MCF 10A (cell line): ENCODE measurements around the gene EXOC6. TPM values are rescaled to one million over a fixed set of nuclear protein-coding genes. Genes with fewer than 3 reads are reported as not detected.

Source experiments
- BruUV-seq: library from RNA; stranded (reverse); fragments of 400-500 nt; replicated peaks from 2 replicates; lab custom pipeline; 2021; lab: Mats Ljungman, UMichigan
- CTCF ChIA-PET: fragments of 300-600 bp; sonication (Branson Sonifier 250); formaldehyde crosslinking; extraction: SDS; loops from one replicate; lab custom pipeline; 2021; ENCODE audit warnings: antibody characterized with exemption, inconsistent platforms; lab: Yijun Ruan, JAX
- POLR2A ChIA-PET: fragments of 300-600, 350-650 bp; sonication (Branson Sonifier 250); formaldehyde crosslinking; extraction: SDS; loops from one replicate; lab custom pipeline; 2020; ENCODE audit warnings: antibody characterized with exemption, inconsistent platforms; lab: Yijun Ruan, JAX
- DNase-seq: peaks from one replicate; pipeline ENCODE4 v3.0.0-alpha.2; 2018; ENCODE audit not compliant: unreplicated experiment
- H3K27ac Mint-ChIP-seq: one replicate; pipeline ENCODE4 v1.8.0; 2022; ENCODE audit warnings: mild to moderate bottlenecking, low read depth, mixed read lengths; ENCODE audit not compliant: unreplicated experiment
- H3K27me3 Mint-ChIP-seq: one replicate; pipeline ENCODE4 v1.8.0; 2022; ENCODE audit warnings: mixed read lengths; ENCODE audit not compliant: insufficient read depth, unreplicated experiment
- H3K36me3 Mint-ChIP-seq: one replicate; pipeline ENCODE4 v1.8.0; 2022; ENCODE audit warnings: mild to moderate bottlenecking, moderate library complexity, mixed read lengths; ENCODE audit not compliant: insufficient read depth, unreplicated experiment
- H3K4me1 Mint-ChIP-seq: one replicate; pipeline ENCODE4 v1.8.0; 2022; ENCODE audit warnings: mixed read lengths; ENCODE audit not compliant: insufficient read depth, unreplicated experiment
- H3K4me3 Mint-ChIP-seq: one replicate; pipeline ENCODE4 v1.8.0; 2022; ENCODE audit warnings: mild to moderate bottlenecking, moderate library complexity, mixed read lengths; ENCODE audit not compliant: unreplicated experiment
- H3K9me3 Mint-ChIP-seq: one replicate; pipeline ENCODE4 v1.8.0; 2022; ENCODE audit warnings: mixed read lengths; ENCODE audit not compliant: unreplicated experiment
- intact Hi-C: fragments of 100-400 bp; cut with micrococcal nuclease; formaldehyde crosslinking; loops from 2 replicates; pipeline ENCODE4 v1.14.1; 2022
- total RNA-seq: library from RNA; stranded (reverse); gene quantifications from 2 replicates; pipeline ENCODE4 v1.2.3, GENCODE V29; 2022
- TF ChIP-seq, protein P1 (sequence below): fragments of 200-600 bp; IDR thresholded peaks from one replicate; pipeline ENCODE4 v1.8.0; 2022; ENCODE audit warnings: antibody characterized with exemption, mild to moderate bottlenecking; ENCODE audit not compliant: unreplicated experiment

Gene EXOC6
- total RNA-seq, 1 experiment from 2014 or later, result 6.6 TPM

DNA sequence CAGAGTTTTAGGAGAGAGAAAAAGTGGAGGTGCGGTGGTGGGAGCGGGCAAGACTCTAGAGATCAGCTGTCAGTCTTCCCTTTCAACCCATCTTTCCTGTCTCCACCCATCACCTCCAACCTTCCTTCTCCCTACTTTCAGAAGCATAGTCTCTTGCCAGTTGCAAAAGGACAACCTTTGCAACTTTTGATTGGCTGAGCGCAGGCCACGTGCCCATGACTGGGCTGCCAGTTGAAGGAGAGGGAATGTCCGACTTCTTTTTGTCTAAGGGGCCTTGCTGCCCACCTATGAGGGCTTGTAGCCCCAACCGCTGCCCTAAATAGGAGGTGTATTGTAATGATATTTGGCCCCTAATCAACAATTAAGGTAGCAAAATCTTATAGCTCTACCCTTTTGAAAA lies 238.0 kb downstream of the EXOC6 start:
- TF ChIP-seq, protein P1, sequence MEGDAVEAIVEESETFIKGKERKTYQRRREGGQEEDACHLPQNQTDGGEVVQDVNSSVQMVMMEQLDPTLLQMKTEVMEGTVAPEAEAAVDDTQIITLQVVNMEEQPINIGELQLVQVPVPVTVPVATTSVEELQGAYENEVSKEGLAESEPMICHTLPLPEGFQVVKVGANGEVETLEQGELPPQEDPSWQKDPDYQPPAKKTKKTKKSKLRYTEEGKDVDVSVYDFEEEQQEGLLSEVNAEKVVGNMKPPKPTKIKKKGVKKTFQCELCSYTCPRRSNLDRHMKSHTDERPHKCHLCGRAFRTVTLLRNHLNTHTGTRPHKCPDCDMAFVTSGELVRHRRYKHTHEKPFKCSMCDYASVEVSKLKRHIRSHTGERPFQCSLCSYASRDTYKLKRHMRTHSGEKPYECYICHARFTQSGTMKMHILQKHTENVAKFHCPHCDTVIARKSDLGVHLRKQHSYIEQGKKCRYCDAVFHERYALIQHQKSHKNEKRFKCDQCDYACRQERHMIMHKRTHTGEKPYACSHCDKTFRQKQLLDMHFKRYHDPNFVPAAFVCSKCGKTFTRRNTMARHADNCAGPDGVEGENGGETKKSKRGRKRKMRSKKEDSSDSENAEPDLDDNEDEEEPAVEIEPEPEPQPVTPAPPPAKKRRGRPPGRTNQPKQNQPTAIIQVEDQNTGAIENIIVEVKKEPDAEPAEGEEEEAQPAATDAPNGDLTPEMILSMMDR, result no peak
- no peak for DNase-seq
- intact Hi-C loops, result no loop called here
- H3K9me3 Mint-ChIP-seq, result no peaks in the 10 kb centered on the region
- H3K36me3 Mint-ChIP-seq, result no peaks in the 10 kb centered on the region
- H3K4me3 Mint-ChIP-seq, result no peak overlapping the region
- no peaks in the 10 kb centered on the region for H3K4me1 Mint-ChIP-seq
- no peaks in the 10 kb centered on the region for H3K27me3 Mint-ChIP-seq
- no TSS peak for BruUV-seq
- H3K27ac Mint-ChIP-seq, result no peak overlapping the region
- ChIA-PET POLR2A (no interaction called here), CTCF (no interaction called here)

DNA sequence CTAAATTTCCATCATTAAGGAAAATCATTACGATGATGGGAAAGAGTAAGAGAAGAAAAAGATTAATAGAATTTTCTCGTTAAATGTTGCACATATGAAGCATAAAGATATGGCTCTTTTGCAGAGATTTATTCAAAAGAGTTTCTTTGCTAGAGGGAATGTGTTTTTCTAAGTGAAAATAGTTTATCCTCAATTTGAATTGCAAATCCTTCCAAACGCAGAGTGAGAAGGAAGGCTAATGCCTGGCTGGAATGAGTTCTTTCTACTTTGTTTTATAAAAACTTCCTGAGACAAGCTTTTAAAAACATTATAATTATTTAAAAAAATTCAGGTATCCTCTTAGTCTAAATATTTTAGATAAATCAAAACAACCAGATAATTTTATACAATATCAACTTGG lies 239.5 kb downstream of the EXOC6 start:
- Mint-ChIP-seq H3K9me3 (no peaks in the 10 kb centered on the region), H3K4me1 (no peaks in the 10 kb centered on the region), H3K27me3 (no peaks in the 10 kb centered on the region), H3K4me3 (no peak overlapping the region), H3K36me3 (no peaks in the 10 kb centered on the region), H3K27ac (no peak overlapping the region)
- ChIA-PET CTCF (interaction anchor here (0.6 to 1.1 kb wide), 4 partner anchors 8 to 198 kb away, joined by 3 to 4 read pairs (median 4); no protein-coding TSS in a partner anchor), POLR2A (no interaction called here)
- intact Hi-C loops, result no loop called here
- no peak for DNase-seq
- TF ChIP-seq, protein P1, result no peak
- no TSS peak for BruUV-seq

DNA sequence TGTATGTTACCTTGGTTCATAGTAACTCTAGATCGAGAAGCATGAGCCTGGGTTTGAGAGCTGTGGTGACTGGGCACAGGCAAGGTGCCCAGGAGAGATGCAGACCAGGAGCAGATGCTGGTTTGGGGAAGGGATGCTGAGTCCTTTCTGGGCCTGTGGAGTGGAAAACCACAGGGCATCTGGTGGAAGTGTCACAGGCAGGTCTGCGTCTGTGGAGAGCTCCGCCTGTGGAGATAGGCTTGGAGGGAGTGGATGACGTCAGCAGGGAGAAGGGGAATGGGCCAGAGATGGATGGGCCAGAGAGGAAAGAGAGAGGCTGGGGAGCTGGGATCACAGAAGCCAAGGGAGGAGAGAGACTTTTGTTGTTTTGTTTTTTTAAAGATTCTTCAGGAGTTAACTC lies 240.1 kb downstream of the EXOC6 start:
- no peaks in the 10 kb centered on the region for H3K27me3 Mint-ChIP-seq
- BruUV-seq, result no TSS peak
- TF ChIP-seq, protein P1, result no peak
- H3K27ac Mint-ChIP-seq, result no peak overlapping the region
- no peaks in the 10 kb centered on the region for H3K4me1 Mint-ChIP-seq
- H3K9me3 Mint-ChIP-seq, result no peaks in the 10 kb centered on the region
- no peak overlapping the region for H3K4me3 Mint-ChIP-seq
- POLR2A ChIA-PET, result no interaction called here
- H3K36me3 Mint-ChIP-seq, result no peaks in the 10 kb centered on the region
- intact Hi-C loops, result no loop called here
- no peak for DNase-seq
- CTCF ChIA-PET, result interaction anchor here (0.6 to 1.3 kb wide), 3 partner anchors 8 to 198 kb away, joined by 3 to 4 read pairs (median 4); no protein-coding TSS in a partner anchor

DNA sequence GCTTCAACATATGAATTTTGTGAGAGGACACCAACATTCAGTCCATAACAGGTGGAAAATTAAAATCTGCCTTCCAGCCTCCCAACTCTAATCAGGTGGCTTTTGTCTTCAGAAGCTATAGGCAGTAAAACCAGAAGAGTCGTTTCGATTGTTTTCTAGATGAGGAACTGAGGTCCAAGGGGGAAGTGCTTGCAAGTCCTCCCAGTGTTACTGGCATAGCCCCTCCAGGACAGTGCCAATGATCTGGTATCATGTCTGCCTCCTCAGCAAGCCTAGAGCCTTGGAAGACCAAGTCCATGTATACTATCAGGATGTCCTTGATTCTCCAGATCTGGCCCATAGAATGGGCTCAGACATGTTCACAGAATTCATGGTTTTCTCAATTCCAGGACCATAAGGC lies 242.3 kb downstream of the EXOC6 start:
- Mint-ChIP-seq H3K4me3 (no peak overlapping the region), H3K4me1 (no peaks in the 10 kb centered on the region), H3K27me3 (no peaks in the 10 kb centered on the region), H3K36me3 (no peaks in the 10 kb centered on the region), H3K27ac (no peak overlapping the region), H3K9me3 (no peaks in the 10 kb centered on the region)
- intact Hi-C loops, result no loop called here
- ChIA-PET CTCF (interaction anchor here (0.6 kb wide), 1 partner anchor 11 kb away, joined by 3 read pairs; no protein-coding TSS in a partner anchor), POLR2A (no interaction called here)
- DNase-seq, result no peak
- no TSS peak for BruUV-seq
- TF ChIP-seq, protein P1, result no peak
